ENCODE data around the gene HOXD4.

Gene HOXD4

DNA sequence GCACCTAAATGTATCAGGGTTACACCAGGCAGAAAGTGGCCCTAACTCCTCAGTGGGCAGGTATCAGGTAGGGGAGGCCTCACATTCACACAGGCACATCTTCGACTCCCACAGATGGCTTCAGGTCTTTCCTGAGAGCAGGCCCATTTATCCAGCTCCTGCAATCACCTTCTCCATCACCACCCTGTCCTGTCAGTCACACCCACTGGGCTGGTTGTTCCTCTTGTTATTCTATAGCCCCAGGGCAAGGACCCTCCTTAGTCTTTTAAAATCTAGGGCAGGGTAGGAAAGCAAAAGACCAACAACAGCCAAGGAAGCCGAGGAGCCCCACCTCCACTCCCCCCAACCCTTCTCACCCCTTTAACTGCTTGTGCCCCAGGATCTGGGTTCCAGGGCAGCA lies 9.1 kb upstream of the HOXD4 start:
- DNase-seq = no peak

DNA sequence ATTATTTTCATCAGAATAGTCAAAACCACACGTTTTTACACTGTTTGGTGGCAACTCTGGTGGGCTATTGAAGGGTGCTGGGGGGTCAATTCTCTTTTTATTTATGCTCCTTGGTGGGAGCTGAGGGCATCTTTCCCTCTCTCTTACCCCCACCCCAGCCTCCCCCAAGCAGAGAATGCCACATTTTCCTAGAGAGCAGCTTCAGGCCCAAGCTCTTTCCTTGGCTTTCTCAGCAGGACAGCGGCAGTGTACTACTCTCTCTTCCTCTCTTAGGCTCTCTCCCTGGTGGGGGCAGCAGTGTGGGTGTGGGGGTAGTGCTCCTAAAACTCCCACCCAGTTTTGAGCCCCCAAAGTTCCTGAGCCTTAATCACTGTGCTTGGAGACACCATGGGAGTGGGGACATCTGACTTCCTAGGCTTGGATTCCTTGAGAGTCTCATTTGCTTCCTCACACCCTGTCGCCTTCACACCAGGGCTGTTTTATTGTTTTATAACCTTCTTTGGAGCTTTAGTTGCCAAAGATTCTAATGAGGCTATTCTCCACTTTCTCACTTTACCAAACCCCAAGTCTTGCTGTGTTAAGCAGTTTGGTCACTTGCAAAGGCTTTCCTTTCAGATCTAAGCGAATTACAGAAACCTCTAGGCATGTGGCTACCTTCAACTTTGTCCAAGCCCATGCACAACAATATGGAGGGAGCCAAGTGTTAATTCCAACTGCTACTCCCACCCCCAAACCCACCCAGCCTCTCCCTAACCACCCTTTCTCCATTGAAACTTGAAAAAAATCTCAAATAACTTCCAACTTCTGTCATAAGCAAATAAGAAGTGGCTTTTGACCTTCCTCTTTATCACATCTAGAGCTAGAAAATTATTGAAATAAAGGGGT lies 6.0 kb upstream of the HOXD4 start:
- DNase-seq = no peak

DNA sequence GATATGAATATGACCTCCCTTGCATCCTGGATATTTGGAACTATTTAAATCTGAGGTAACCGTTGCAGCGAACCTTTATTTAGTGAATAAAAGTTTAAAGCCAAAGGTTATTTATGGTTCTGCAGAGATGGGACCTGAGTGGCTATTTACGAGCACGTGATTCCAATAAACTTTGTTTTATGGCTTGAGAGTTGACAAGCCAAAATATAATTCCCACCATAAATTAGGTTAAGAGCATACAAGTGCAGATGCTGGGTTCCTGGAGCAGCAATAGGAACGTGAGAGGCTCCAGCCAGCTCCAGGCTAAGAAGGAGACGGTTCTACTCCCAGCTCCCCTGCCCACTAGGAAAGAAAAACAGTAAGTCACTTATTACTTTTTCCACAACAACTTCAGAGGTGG lies 5.2 kb upstream of the HOXD4 start:
- DNase-seq = no peak

DNA sequence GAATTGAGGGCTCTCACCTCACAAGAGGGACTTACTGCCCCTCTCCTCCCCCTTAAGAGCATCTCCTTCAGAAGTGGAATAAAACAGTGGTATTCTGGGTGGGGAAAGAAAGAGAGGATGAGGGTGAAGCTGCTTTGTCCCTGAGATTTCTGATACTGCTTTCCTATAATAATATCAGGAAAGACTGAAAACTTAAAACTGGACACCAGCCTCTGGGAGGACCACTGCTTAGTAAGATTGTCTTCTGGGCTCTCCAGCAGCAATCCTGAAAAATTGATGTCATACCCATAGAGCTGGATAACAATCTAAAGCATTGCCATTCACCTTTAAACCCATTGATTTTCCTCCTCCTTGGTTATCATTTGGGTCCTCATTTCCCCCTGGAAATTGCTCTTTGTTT lies 4.7 kb upstream of the HOXD4 start:
- DNase-seq = no peak

DNA sequence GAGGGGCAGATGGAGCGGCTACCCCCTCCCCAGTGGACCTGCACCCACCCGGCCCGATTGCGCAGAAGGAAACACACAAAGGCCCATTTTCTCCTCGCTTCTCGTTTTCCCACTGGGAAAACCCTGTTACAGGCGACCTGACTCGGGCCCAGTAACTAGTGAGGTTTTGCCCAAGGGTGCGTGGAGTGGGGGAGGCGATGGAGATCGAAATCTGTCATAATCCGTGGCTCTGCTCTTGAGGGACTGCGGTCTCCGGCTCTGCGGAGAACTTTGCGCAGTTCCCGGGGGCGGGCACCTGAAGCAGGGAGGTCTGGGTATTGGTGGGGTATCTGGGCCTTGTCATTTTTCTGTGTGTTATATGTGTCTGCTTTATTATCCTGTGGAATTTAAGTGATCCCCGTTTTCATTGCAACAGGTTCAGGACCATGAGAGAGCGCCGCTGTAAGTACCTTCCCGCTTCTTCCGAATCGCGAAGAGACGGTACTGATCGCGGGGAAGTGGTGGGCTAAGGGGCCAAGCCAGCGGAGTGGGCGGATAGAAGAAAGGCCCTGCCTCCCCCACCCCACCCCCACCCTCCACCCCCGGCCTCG lies 4.0 kb upstream of the HOXD4 start:
- no peak for DNase-seq

DNA sequence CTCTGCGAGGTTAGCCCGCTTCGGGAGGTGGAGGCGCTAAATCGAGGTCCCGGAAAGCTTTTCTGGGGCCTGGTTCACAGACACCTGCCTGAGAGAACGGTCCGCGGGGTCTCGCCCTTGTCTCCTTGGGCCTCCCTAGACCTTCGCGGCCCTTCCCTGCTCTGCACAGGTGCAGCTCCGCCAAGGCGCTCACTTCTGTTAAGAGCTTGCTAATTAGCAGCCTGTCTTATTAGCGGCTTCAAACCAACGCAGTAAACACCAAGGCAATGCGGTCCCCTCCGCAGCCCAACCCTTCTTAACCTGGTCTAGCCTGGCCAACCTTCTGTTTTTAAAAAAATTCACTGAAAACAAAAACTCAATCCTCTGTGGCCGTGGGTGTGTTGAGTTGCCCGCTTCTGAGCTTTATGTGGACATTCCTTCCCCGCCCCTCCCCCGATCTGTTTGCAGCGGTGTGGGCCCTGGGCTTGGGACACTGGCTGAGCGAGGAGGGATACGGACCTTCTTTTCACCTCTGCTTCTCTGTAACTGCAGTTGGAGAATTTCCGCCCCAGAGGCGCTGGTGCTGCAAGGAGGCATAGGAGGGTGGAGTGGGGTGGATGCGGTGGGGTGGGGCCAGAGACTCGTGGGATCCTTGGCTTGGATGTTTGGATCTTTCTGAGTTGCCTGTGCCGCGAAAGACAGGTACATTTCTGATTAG lies 3.4 kb upstream of the HOXD4 start:
- DNase-seq = no peak

DNA sequence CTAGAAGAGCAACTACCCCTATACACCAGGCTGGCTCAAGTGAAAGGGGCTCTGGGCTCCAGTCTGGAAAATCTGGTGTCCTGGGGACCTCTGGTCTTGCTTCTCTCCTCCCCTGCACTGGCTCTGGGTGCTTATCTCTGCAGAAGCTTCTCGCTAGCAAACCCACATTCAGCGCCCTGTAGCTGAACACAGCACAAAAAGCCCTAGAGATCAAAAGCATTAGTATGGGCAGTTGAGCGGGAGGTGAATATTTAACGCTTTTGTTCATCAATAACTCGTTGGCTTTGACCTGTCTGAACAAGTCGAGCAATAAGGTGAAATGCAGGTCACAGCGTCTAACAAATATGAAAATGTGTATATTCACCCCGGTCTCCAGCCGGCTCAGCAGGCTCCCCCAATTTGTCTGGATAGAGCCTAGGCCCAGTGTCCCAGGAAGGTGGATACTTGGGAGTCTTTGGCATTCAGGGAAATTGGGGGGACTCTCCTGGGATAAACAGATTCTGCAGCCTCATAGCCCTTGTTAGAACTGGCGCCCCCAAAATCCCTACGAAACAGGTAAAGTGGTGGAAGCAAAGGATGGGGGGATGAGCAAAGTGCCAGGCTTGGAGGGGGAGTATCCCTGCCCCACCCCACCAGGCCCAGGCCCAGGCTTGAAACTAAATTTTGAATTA lies 2.5 kb upstream of the HOXD4 start:
- no peak for DNase-seq

DNA sequence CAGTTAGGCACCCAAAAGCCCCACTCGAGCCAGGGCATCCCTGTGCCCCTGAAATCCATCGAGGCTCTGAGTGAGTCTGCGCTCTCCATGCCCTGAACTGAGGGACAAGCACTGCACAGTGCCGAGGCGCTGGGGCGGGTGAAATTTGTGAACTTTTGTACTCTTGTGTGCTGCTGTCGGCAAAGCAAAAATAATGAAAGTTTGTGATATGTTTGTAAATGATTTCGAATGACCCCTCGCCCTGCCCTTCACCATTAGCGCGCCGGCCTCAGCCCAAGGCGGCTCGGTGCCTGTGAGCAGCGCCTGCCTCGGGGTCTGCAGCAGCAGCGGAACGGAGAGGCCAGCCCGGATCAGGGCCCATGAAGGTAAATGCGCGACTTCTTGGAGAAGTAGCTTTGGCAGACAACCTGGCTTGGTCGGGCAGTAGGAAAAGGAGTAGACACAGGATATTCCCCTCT lies 1.8 kb upstream of the HOXD4 start:
- DNase-seq = no peak

DNA sequence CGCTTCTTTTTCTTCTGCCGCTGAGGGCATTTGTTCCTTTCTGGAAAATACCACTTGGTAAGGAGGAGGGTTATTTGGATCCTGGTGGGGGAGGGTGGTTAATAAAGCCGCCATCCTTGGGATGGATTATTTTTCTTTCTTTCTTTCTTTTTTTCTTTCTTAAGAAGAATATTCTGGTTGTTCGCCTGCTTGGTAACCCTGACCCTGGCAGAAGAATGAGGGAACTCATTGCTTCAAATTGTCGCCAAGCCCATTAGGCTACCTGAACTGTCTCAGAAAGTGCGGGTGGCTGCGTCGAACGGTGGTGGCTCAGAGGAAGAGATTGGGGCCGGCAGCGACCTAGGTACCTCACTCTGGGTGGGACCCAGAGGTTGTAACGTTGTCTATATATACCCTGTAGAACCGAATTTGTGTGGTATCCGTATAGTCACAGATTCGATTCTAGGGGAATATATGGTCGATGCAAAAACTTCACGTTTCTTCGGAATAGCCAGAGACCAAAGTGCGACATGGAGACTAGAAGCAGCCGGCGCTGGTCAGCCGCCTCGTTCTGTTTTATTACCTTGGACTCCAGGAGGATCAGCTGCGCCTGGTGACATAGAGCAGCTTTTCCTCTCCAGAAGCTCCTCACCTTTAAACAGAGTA lies 1.3 kb upstream of the HOXD4 start:
- DNase-seq = no peak

DNA sequence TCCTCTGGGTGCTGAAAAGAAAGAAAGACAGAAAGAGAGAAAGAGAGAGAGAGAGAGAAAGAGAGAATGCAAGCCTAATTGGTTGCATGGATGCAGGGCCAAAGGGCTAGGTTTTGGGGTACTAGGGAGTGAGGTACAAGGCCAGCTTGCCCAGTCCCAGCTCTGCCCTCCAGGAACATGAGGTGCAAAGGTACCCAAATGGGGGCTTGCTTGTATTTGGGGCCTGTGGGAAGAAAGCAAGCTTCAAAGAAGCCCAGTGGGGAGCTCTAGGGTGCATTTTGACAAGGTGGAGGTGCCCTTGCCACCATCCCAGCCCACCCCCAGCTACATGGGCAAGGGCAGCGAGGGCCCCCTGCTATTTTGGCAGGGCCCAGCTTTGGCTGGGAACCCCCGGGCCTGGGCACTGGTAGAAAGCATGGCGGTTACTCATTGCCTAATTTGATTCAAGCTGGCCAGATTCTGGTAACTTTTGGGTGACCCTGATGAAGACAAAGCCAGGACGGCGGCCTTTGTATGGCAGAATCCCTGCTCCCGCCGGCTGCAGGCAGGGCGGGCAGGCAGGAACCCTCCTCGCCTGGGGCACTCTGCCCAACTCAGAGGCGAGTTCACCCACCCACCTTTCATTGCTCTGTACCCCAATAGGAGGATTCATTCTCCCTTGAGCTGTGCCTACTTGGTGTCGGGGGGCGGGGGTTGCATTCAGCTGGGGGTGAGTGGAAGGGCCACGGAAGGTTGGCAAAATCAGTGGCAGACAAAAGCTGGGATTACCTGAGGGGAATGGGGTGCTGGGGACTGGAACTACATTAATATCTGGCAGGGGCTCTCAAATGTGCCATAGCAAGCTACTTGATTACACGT lies 537 bp upstream of the HOXD4 start:
- no peak for DNase-seq

DNA sequence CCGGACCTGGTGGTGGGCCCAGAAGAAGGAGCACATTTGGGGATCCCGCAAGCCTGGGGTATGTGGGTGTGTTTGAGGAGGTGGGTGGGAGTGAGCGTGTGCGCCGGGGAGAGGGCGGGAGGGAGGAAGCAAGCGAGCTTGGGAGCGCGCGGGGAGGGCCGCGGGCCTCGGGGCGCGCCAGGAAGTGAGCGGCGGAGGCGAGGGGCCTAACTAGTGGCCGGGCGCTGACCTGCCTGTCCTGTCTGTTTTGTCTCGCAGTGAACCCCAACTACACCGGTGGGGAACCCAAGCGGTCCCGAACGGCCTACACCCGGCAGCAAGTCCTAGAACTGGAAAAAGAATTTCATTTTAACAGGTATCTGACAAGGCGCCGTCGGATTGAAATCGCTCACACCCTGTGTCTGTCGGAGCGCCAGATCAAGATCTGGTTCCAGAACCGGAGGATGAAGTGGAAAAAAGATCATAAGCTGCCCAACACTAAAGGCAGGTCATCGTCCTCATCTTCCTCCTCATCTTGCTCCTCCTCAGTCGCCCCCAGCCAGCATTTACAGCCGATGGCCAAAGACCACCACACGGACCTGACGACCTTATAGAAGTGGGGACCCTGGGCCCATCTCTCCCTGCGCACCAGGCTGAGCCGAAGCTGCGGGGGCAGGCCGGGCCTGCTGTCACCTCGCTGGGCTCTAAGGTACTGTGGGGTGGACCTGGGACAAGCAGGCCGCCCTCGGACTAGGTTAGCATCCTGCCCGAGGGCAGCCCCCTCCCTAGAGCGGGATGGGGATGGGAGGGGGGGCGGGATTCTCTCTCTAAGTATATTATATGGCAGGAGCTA lies 1.2 kb downstream of the HOXD4 start:
- DNase-seq = no peak

DNA sequence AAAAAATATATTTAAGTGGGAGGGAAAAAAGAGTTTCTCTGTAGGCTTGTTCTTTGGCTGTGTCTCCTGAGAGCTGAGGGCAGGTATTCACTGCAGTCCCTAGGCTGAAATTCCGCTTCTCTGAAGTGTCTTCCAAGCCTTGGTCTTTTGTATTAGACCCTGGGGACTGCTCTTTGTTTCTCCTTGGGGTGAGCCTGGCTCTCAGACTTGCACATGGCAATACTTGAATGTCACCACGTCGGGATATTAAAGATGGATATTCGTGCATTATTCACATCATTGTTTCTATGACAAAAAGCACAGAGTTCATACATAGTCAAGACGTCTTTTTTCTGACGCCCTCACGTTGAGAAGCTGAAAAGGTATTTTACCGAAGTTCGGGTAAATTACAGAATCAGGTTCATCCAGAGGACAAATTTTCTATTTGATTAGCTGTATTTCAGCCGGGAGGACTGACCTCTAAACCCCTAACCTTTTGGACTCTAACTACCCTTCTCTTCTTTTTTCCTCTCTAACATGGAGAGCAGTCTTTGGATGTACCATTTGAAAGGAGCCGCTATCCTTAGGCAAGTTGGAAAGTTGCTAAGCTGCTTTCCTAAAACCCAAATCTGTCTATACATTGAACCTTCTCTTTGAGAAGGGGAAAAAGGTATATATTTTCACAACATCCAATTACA lies 3.4 kb downstream of the HOXD4 start:
- no peak for DNase-seq

DNA sequence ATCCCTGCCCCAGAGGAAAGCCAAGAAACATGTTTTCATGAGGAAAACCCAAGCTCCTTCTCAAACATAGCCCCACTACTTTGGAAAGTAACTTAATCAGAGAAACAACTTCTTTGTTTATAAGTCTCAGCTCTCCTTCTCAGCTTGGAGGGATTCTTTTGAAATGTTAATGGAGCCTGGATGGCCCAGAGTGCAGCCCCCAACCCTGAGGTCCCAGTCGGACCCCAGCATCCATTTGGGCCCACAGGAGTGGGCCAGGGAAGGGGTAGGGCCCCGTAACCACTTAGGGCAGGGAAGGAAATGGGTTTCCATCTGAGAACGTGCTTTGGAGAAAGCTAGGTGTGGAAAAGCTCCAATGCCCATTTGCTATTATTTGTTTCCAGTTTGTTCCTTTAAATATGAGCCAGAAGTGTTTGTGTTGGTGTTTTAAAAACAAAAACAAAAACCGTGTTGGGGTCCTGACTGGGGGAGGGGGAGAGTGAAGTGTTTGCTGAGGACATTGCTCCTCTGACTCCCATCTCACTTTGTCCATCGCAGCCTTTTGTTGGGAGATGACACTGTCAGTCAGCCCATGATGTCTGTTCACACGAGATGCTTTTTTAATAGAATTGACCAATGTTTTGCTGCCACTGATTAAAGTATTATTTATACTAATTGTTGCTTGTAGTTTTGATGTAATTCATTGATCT lies 4.2 kb downstream of the HOXD4 start:
- DNase-seq = no peak

DNA sequence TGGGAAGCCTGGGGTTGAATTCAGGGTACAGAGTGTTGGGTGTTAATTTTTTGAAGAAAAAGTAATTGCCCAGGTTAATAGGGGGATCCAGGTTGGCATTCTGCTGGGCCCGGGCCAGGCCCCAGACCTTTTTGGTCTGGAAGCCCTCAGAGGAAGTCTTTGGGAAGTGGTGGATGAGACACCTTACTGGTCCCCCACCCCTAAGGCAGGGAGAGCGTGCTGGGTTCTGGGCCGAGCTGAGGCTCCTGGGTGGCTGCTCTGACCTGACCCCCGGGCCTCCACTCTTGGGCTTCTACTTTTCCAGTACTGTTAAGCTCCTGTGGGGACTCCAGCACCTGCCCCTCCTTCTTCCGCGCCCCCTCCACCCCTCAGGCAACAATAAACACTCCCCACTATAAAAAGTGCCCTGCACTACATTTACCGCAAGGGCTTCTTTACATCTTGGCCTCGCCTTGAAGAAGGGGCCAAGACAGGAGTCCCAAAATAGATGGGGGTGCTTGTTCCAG lies 5.0 kb downstream of the HOXD4 start:
- DNase-seq = no peak

DNA sequence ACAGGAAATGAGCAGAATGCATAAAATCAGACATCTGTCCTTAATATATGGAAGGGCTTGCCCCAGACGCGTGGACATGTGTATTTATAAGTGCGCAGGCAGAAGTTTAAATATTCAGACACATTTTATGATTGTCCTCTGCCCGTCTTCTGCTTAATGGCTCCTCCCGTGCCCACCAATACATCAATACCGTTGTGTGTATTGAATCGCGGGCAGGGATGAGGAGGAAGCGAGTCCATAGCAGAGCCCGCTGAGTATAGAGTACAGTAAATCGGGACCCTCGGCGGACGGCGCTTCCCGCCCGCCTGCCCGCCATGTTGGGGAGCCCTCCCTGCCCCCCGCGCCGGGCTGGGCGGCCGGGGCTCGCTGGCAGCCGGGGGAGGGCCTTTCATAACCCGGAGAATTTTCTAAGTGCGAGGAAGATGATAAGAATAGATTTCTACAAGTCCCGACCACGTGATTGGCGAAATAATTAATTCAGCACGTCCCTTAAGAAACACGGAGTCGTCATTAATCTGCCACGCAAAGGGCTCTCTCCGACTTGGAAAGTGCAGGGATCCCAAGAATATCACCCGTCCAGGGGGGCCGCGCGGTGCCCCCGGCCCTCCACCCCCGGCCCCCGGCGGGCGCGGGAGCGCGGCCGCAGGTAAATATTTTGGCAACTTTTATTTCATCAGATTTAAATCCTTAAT lies 5.6 kb downstream of the HOXD4 start, which contains the start of gene HOXD3:
Gene HOXD3 (plus strand): TSS at position 501 of the 692 bp plus-strand sequence. CDS start 11,808 bp downstream, outside the sequence.
- no peak for DNase-seq

DNA sequence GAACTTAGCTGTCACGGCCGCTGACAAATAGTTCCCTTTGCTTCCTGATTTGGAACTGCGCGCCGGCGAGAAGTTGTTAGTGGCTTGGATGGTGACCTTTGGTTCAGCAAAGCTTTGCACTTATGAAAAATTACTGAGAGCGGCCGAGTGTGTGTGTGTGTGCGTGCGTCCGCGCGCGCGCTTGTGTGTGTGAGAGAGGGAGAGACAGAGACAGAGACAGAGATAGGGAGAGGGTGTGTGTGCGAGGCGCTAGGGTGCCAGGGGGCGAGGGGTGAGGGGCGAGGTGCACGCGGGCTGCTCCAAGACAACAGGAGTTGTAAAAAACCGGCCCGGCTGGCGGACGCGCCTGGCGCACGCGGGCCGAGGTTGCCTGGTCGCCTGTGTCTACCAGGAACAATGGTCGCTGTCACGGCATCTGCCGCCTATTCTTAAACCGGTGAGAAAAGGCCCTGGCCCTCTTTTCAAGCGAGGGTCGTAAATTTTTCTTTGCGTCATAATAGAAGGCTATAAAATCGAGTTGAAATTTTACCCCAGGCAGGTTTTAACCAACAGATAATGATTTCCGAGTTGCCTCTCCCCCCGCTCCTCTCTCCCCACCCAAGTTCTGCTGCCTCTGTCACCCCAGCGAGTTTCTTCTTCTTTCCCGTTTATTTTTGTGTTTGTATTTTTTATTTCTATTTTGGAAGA lies 6.3 kb downstream of the HOXD4 start:
- DNase-seq = no peak

DNA sequence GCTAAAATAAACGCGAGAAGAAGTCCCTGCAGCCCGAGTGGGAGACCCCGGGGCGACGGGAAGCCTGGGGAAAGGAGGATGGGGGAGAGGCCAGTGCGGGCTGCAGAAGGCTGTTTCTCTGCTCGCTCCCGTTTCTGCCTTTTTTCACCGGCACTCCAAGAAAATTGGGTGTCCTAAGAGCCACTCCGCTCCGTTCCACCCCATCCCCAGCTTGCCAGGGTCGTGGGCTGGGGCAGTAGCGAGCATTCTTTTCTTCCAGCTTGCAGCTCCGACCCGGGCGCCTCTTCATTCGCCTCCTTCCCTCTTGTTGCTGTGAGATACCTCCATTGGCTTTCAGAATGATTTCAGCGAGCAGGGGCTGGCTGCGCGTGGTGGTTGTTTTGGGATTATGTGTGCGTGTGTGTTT lies 6.8 kb downstream of the HOXD4 start:
- no peak for DNase-seq

All from NCI-H187 treated with DMSO at 0.1 percent for 48 hours (cell line).